K562 (cell line): ENCODE measurements around the gene MPIG6B. TPM values are rescaled to one million over a fixed set of nuclear protein-coding genes. Genes with fewer than 3 reads are reported as not detected.
A peak's percentile ranks its signal among the peaks of the same experiment; 100 is the strongest.

Experiments
- ATF3 ChIP-seq, 2 experiments: fragments of 450-650 bp in 1 of 2; sonication (generic) in 1 of 2; formaldehyde crosslinking in 1 of 2; IDR thresholded peaks in 1 of 2; conservative IDR thresholded peaks in 1 of 2; 2 replicates each; pipeline versions ENCODE4 v1.6.1 to v1.8.1; 2016 to 2023; ENCODE audit warnings: mild to moderate bottlenecking in 2 of 2, moderate library complexity in 2 of 2, inconsistent platforms in 1 of 2, missing genetic modification reagents in 1 of 2
- CBX3 ChIP-seq, 2 experiments: IDR thresholded peaks; 1 replicate in 1 of 2; 2 replicates in 1 of 2; pipeline ENCODE4 v1.6.1; 2012; ENCODE audit warnings: inconsistent platforms in 2 of 2, low read length in 2 of 2, borderline replicate concordance in 1 of 2, control low read depth in 1 of 2
- JUN ChIP-seq, 2 experiments: sonication (generic) in 1 of 2; formaldehyde crosslinking in 1 of 2; IDR thresholded peaks; 2 replicates each; pipeline versions ENCODE4 v1.6.1 to v1.8.0; 2012 to 2022; ENCODE audit warnings: borderline replicate concordance in 2 of 2, mild to moderate bottlenecking in 2 of 2, improper control_type of control experiment in 1 of 2, low read depth in 1 of 2, low read length in 1 of 2, missing genetic modification reagents in 1 of 2
- MGA ChIP-seq: fragments of 450-650 bp; IDR thresholded peaks from 2 replicates; pipeline ENCODE4 v1.6.1; 2016; ENCODE audit warnings: mild to moderate bottlenecking, moderate library complexity
- NFE2 ChIP-seq: IDR thresholded peaks from 2 replicates; pipeline ENCODE4 v1.6.1; 2014; ENCODE audit warnings: antibody characterized with exemption, low read depth
- NR4A1 ChIP-seq, 2 experiments: fragments of 250-450 bp in 1 of 2; fragments of 450-650 bp in 1 of 2; sonication (Bioruptor Pico) in 1 of 2; IDR thresholded peaks; 2 replicates each; pipeline versions ENCODE4 v1.4.0 to v1.6.1; 2016 to 2020; ENCODE audit warnings: mild to moderate bottlenecking in 2 of 2, missing compliant biosample characterization in 1 of 2, missing genetic modification characterization in 1 of 2, moderate library complexity in 1 of 2
- POLR2B ChIP-seq: fragments of 450-650 bp; IDR thresholded peaks from 2 replicates; pipeline ENCODE4 v1.6.1; 2018; ENCODE audit warnings: low read depth; ENCODE audit not compliant: partially characterized antibody
- POLR2G ChIP-seq: fragments of 200-400 bp; formaldehyde crosslinking; IDR thresholded peaks from 2 replicates; pipeline ENCODE4 v1.6.1; 2017; ENCODE audit warnings: low read depth, mild to moderate bottlenecking, antibody characterized with exemption, low read length, moderate library complexity
- ZBTB9 ChIP-seq: fragments of 450-650 bp; formaldehyde crosslinking; IDR thresholded peaks from 2 replicates; pipeline ENCODE4 v1.4.0; 2020; ENCODE audit warnings: mild to moderate bottlenecking, moderate library complexity
- ZNF124 ChIP-seq: sonication (generic); formaldehyde crosslinking; IDR thresholded peaks from 2 replicates; pipeline ENCODE4 v1.8.1; 2022; ENCODE audit warnings: missing genetic modification reagents
- ZNF436 ChIP-seq: fragments of 250-450, 450-650 bp; sonication (Bioruptor Pico); formaldehyde crosslinking; IDR thresholded peaks from 2 replicates; pipeline ENCODE4 v1.7.0; 2020; ENCODE audit warnings: mild to moderate bottlenecking
- ZNF561 ChIP-seq: fragments of 450-650 bp; formaldehyde crosslinking; conservative IDR thresholded peaks from 2 replicates; pipeline ENCODE4 v1.4.0; 2020; ENCODE audit warnings: mild to moderate bottlenecking, moderate library complexity
- polyA plus RNA-seq, 8 experiments: library from polyadenylated mRNA; depleted of rRNA in 4 of 8; stranded (reverse) in 5 of 8; unstranded in 3 of 8; fragments of >200 nt; fragmentation: Nextera tagmentation in 2 of 8; fragmentation: Illumina TruSeq in 1 of 8; extraction: Ambion mirVana in 2 of 8; extraction: Trizol in 1 of 8; gene quantifications; 2 replicates each; pipeline versions ENCODE4 v1.2.1 to v1.2.3, GENCODE V29; 2011 to 2014; ENCODE audit warnings: inconsistent platforms in 1 of 8, missing spikeins in 1 of 8
- total RNA-seq, 7 experiments: library from RNA; depleted of rRNA in 6 of 7; stranded (reverse); fragments of >200 nt in 6 of 7; fragmentation: Illumina TruSeq in 2 of 7; extraction: Trizol in 2 of 7; gene quantifications; 2 replicates each; pipeline versions ENCODE4 v1.2.1 to v1.2.3, GENCODE V29; 2011 to 2021; ENCODE audit warnings: low replicate concordance in 1 of 7

Gene MPIG6B
- total and polyA plus RNA-seq, 9 of the 15 experiments (the other 6 are each of a cell fraction or from before 2014, with no cell fraction given) = 0.11 to 1.2 (median 0.28) TPM; not detected in 1

- TF ChIP-seq MGA = peak; percentile 23; the same call in 1 of the 2 replicates
- no peak; the same call in 1 of the 2 replicates for TF ChIP-seq JUN (IDR thresholded peaks at IDR 0.05; ENCODE audit: borderline replicate concordance, low read depth, low read length)
- TF ChIP-seq JUN (CRISPR knock-in tag; IDR thresholded peaks at IDR 0.05; ENCODE audit: borderline replicate concordance) = no peak
- no peak for TF ChIP-seq ZNF561 (CRISPR knock-in tag)
- no peak for TF ChIP-seq ATF3 (IDR thresholded peaks at IDR 0.05)
- TF ChIP-seq ATF3 (CRISPR knock-in tag; conservative IDR thresholded peaks at IDR 0.05) = no peak
- TF ChIP-seq POLR2B = no peak
- TF ChIP-seq CBX3 (IDR thresholded peaks at IDR 0.05; ENCODE audit: borderline replicate concordance in 1 of 2, low read length in 2 of 2) = no peak
- TF ChIP-seq ZNF436 = no peak
- no peak; the same call in 1 of the 2 replicates for TF ChIP-seq POLR2G
- TF ChIP-seq ZBTB9 (CRISPR knock-in tag) = no peak
- 0 out of 2 replicates have a peak, but pooled peaks have one; percentile 27 for TF ChIP-seq NR4A1 (CRISPR knock-in tag; IDR thresholded peaks at IDR 0.05)
- no peak for TF ChIP-seq NR4A1 (tag; IDR thresholded peaks at IDR 0.05)
- no peak for TF ChIP-seq NFE2
- TF ChIP-seq ZNF124 = no peak
Observed at GRCh38 chr6:31750411-31751022, 27.3 kb downstream of the MPIG6B start (continued).
